ENCODE results near the gene ULK4. TPM values are rescaled to one million over a fixed set of nuclear protein-coding genes. Genes with fewer than 3 reads are reported as not detected.

The ULK4 gene
- total and polyA plus RNA-seq, 9 of the 15 experiments (the other 6 are each of a cell fraction or from before 2014, with no cell fraction given) = 3.0 to 5.9 (median 3.5) TPM

DNA sequence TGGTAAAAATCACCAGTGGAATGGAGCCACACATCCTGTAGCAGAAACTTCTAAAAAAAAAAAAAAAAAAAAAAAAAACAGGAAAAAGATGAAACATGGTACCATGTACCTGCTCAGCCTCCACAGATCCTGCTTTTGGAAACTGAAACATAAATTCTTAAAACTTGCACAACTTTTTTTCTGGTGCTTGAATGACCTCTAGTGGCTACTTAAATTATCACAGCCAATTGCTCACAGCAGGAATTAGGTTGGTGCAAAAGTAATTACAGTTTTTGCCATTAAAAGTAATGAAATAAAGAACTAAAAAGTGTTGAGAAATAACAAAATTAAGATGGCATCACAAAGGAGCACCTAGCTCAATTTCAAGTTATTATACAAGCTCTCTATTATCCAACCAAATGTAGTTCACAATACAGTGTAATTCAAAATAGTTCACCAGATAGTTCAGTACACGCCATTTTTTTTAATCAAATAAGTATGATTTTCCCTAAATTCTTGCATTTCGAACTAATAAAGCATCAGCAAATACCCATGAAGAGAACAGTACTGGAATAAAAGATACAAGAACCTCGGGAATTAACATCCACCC is 80.6 kb downstream of the ULK4 start (continued):
- TF ChIP-seq, protein P1, sequence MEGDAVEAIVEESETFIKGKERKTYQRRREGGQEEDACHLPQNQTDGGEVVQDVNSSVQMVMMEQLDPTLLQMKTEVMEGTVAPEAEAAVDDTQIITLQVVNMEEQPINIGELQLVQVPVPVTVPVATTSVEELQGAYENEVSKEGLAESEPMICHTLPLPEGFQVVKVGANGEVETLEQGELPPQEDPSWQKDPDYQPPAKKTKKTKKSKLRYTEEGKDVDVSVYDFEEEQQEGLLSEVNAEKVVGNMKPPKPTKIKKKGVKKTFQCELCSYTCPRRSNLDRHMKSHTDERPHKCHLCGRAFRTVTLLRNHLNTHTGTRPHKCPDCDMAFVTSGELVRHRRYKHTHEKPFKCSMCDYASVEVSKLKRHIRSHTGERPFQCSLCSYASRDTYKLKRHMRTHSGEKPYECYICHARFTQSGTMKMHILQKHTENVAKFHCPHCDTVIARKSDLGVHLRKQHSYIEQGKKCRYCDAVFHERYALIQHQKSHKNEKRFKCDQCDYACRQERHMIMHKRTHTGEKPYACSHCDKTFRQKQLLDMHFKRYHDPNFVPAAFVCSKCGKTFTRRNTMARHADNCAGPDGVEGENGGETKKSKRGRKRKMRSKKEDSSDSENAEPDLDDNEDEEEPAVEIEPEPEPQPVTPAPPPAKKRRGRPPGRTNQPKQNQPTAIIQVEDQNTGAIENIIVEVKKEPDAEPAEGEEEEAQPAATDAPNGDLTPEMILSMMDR (IDR thresholded peaks at IDR 0.05 in 2 of 3, conservative IDR thresholded peaks at IDR 0.05 in 1 of 3; ENCODE audit: insufficient read depth in 2 of 3, low read depth in 1 of 3, low read length in 3 of 3) = peak; percentile 55 to 89 (median 56)
- TF ChIP-seq, protein P2, sequence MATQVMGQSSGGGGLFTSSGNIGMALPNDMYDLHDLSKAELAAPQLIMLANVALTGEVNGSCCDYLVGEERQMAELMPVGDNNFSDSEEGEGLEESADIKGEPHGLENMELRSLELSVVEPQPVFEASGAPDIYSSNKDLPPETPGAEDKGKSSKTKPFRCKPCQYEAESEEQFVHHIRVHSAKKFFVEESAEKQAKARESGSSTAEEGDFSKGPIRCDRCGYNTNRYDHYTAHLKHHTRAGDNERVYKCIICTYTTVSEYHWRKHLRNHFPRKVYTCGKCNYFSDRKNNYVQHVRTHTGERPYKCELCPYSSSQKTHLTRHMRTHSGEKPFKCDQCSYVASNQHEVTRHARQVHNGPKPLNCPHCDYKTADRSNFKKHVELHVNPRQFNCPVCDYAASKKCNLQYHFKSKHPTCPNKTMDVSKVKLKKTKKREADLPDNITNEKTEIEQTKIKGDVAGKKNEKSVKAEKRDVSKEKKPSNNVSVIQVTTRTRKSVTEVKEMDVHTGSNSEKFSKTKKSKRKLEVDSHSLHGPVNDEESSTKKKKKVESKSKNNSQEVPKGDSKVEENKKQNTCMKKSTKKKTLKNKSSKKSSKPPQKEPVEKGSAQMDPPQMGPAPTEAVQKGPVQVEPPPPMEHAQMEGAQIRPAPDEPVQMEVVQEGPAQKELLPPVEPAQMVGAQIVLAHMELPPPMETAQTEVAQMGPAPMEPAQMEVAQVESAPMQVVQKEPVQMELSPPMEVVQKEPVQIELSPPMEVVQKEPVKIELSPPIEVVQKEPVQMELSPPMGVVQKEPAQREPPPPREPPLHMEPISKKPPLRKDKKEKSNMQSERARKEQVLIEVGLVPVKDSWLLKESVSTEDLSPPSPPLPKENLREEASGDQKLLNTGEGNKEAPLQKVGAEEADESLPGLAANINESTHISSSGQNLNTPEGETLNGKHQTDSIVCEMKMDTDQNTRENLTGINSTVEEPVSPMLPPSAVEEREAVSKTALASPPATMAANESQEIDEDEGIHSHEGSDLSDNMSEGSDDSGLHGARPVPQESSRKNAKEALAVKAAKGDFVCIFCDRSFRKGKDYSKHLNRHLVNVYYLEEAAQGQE (IDR thresholded peaks at IDR 0.05; ENCODE audit: borderline replicate concordance) = peak; percentile 58; the same call in 1 of the 2 replicates
- TF ChIP-seq, protein P2 (CRISPR knock-in tag; IDR thresholded peaks at IDR 0.05; ENCODE audit: low read depth) = no peak

Measured in K562 (cell line).